Stimulated activated CD4-positive, alpha-beta T cell treated with anti-CD3 and anti-CD28 coated beads, Interleukin-4, amount 100 ng/mL, for 1 hour (primary cell): ENCODE data around the gene ATRIP.

ENCODE experiments used
- DNase-seq: peaks from one replicate; pipeline ENCODE4 v3.0.0-alpha.2; 2020

ATRIP gene

GRCh38 chr3:48410205-48411040, 36.1 kb upstream of the ATRIP start:
- DNase-seq: no peak

GRCh38 chr3:48411041-48411588, 35.4 kb upstream of the ATRIP start:
- no peak for DNase-seq

DNA sequence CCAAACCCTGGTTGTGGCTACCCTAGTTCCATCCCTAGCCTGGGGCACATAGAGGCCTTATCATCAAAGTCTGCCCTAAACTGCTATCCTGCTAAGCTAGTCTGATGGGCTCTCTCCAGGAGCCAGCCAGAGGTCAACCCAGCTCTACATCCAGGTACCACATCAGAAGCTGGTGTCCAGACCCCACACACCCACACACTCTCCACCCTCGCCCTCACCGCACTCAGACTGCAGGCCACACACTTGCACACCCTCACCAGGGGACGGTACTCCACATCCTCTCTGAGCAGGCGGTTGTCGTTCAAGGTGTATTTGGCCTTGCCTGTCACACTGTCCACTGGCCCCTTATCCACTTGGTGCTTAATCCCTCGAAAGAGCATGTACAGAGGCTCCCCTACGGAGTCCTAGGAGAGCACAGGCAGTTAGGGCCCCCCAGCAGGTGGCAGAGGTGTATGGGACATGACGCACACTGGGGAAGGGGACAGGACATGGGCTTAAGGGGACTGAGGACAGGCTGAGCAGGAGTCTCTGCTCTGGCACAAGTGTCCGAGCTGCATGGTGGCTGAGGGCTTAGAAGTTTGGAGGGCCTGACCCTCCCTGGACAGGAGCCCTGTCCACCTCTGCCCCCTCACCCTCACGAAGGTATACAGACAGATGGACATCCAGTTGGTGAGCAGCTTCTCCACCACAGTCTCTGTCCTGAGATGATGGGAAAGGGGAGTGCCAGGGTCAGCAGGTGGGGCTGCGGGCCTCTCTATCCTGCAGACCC, 34.7 kb upstream of the ATRIP start:
- DNase-seq: no peak

GRCh38 chr3:48412375-48413001, 34.0 kb upstream of the ATRIP start:
- DNase-seq: no peak

- DNase-seq: no peak
Measured at GRCh38 chr3:48413086-48413485, 33.5 kb upstream of the ATRIP start.

DNA sequence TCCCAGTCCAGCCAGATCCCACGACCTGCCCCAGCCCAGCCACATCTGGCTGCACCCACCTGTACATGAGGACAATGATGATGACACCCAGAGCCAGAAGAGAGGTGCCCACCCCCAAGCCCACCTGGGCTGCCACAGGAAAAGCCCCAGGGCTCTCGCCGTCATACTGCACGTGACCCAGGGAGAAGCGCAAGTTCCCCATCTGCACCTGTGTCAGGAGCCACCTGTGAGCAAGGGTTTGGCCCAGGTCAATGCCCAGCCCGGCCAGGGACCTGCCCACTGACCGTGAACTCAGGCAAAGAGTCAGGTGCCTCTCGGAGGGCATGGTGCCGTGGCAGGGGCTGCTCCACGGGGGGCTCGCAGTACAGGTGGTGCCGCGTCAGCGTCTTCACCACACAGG, 32.9 kb upstream of the ATRIP start:
- DNase-seq: no peak

DNA sequence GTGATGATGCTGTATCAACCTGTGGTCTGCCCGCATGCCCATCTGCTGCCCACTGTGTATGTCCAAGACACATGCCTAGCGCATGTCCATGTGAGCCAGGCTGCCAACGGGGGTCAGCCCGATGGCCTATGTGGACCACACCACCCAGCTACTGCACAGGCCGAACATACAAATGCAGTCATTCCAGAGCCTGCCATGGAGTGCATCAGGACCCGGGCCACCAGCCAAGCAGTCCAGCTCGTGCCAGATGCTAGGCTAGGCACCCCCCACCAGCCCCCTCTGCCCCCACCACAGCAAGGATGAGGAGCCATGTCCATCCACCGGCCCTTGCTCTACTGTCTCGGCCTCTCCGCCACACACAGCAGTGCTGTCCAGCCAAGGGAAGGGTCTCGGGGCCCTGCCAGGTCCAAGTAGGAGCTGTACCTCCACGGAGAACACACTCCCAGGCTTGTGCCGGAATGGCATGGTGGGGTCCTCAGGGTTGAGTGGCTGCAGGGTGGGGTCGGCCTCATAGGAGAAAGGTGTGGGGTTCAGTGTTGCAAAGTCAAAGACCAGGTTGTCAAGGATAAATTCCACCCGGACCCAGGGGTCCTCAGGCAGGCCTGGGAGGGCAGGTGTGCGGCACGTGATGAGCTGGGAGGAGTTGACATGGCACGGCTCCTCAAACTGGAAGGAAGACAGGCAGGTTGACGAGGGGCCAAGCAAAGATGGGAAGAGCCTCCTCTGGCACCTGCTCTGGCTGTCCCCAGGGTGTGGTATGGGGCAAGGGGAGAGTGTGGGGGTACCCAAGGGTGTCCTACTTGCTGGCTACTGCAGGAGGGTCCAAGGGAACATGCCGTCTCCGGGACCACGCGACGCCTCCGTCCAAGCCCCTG, 31.9 kb upstream of the ATRIP start:
- DNase-seq: no peak

- no peak for DNase-seq
Measured at GRCh38 chr3:48415251-48415953, 31.1 kb upstream of the ATRIP start.

- no peak for DNase-seq
Measured at GRCh38 chr3:48416091-48416505, 30.4 kb upstream of the ATRIP start.

DNA sequence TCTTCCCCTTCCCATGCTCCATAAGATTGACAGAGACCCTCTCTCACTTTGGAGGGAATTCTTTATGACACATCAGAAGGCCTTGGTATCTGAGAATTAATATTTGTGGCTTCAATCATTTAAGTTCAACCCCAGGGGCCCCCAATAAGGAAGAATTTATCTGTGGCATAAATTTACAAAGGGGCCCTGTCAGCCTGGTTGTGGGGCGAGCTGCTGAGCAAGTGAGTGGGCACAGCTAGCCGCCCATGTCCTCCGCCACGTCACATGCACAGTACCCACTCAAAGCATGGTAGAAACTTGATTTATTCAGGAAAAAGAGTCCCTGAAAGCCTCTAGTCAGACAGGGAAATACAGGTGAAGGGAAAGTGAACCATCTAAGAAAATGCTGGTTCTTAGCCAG, 30.0 kb upstream of the ATRIP start:
- no peak for DNase-seq

DNA sequence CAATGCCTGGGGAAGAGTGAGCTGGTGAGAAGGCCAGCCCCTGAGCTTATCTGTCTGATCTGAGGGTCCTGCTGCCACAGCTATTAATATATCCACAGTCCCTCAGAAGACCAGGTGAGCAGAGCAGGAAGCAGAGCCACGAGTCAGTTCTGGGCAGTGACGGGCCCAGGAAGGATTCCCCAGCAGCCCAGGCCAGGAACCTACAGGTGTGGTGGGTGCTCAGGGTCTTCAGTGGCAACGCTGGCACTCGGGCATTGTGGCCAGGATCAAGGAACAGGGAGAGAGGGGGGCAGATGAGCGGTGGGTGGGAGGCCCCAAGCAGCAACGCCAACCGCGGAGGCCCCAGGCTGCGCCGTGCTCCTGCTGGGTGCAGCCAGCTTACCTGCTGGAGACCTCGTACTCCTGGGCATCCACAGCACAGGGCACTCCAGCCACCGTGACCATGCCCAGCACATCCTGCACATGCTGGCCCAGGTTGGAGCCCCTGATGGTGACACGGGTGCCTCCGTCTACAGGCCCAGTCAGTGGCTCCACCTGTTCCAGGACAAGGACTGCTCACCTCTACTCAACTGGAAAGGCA, 28.9 kb upstream of the ATRIP start:
- DNase-seq: no peak

DNA sequence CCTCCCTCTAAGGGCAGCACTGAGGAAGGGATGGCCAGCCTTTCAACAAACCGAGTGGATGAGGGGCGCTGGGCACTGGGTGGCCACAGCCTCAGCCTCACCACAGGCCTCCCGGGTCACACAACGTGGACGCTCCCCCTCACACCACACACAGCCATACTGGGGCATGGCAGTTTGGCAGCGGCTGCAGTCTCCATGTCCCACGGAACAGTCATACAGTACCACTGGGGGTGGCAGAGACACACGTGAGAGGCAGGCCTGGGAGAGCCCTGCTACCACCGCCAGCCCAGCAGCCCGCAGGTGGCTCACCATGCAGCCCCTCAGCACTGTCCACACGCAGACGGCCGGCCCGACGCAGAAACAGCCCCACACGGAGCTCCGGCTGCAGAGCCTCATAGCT, 28.4 kb upstream of the ATRIP start:
- DNase-seq: no peak

- DNase-seq: no peak
Measured at GRCh38 chr3:48418651-48419050, 27.9 kb upstream of the ATRIP start.

DNA sequence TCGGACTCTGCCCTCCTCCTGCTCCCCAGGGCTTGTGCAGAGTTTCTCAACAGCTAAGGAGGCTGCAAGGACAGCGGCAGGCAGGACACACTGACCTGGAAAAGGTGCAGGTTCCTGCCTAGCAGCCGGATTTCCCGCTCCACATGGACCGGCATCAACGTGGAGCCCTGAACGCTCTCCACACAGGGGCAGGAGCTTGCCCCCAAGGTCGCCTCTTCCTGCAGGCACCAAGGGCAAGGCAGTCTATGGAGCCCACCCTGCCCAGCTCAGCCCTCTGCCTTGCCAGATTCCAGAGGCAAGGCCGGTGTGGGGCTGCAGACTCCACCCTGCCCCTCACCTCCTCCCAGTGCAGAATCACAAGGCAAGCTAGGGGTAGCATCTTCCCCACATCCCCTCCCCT, 27.4 kb upstream of the ATRIP start:
- DNase-seq: no peak

- DNase-seq: no peak
Measured at GRCh38 chr3:48419597-48419996, 26.9 kb upstream of the ATRIP start.

GRCh38 chr3:48420561-48420960, 26.0 kb upstream of the ATRIP start:
- no peak for DNase-seq

- no peak for DNase-seq
Measured at GRCh38 chr3:48422272-48422671, 24.3 kb upstream of the ATRIP start.

- no peak for DNase-seq
Measured at GRCh38 chr3:48422681-48423080, 23.9 kb upstream of the ATRIP start.

DNA sequence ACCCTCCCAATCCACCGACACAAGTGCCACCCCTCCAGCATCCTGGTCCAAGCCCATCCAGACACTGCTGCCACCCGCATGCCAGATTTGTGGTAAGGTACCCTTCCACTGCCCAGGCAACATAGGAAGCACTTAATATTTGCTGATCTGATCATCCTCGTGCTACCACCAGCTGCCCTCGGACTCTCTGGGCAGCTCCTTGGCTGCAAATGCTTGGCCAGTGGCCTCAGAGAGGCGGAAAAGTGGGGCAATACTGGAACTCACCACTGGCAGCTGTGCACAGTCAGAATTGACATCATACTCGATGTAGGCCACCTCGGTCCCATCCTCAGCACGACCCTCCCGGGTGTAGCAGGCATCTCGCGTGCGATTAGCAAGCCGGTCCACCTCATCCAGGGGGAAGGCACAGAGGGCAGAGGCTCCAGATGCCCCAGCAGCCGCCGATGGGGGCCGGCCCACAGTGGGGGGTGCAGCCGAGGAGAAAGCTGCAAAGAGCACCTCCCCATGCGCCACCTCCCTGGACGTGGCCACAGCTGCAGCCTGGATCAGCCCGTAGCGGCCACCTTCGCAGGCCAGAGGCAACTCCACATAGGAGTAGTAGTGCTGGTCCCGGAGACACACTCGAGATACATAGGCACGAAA, 23.2 kb upstream of the ATRIP start:
- DNase-seq: no peak

DNA sequence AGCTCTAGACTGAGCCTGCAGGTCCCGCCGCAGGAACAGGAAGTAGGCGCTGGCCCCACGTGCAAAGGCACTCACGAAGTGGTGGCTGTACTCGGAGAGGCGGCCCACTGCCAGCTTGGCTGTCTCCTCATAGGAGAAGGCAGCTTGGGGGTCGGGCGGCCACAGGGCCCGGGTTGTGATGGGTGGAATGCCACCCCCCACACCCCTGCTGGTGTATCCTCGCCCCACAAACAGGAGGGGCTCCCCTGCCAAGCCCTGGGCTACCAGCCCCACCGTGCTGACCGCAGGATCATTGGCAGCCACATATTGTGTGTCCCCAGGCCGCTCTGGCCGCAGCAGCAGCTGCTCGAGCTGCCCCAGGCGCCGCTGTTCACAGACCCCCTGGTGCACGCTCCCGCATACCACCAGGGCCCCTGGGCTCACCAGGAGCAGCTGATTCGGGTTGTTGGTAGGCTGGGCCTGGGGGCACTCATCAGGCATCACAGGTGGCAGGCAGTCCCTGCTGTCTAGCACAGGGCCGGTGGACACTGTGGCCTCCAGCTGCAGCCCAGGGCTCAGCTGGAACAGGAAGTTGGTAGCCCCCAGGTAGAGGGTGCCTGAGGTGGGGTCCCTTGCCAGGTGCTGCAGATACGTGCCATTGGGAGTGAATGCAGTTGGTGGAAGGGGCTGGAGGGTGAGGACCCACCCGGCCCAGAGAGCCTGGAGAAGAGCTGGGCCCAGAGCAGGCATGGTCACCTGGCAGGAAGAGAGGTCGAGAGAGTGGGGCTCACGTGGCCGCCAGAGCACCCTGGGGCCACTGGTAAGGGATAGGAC, 22.4 kb upstream of the ATRIP start:
- DNase-seq: no peak
